ENCODE data around the gene SH3PXD2B. TPM values are rescaled to one million over a fixed set of nuclear protein-coding genes. Genes with fewer than 3 reads are reported as not detected.

The SH3PXD2B gene
- total and polyA plus RNA-seq, 10 of the 15 experiments (the other 5 are each of a cell fraction or from before 2014, with no cell fraction given), result 0.05 to 1.6 (median 0.57) TPM

GRCh38 chr5:172319708-172320441 lies 134.4 kb downstream of the SH3PXD2B start (continued):
- TF ChIP-seq TAF1 (IDR thresholded peaks at IDR 0.05; ENCODE audit: borderline replicate concordance, low read depth, low read length) (0 out of 2 replicates have a peak, but pooled peaks have one; percentile 15), EED (IDR thresholded peaks at IDR 0.05; ENCODE audit: low read depth) (peak; percentile 19; the same call in 1 of the 2 replicates), MTA2 (IDR thresholded peaks at IDR 0.05; ENCODE audit: low read depth) (peak; percentile 21; the same call in 1 of the 2 replicates), POU2F2 (IDR thresholded peaks at IDR 0.05; ENCODE audit: borderline replicate concordance, low read depth, low read length) (0 out of 3 replicates have a peak, but pooled peaks have one; percentile 11), PAX5 (IDR thresholded peaks at IDR 0.05; ENCODE audit: borderline replicate concordance, low read depth, low read length) (no peak), FOXM1 (IDR thresholded peaks at IDR 0.05; ENCODE audit: low read depth, low read length) (peak; percentile 77)

- BruUV-seq (replicated peaks), result no TSS peak
- Histone ChIP-seq H3K36me3 (ENCODE audit: control insufficient read depth in 2 of 2, insufficient read depth in 2 of 2, low read length in 1 of 2) (no peaks in the 10 kb centered on the region), H3K79me2 (ENCODE audit: control insufficient read depth, insufficient read depth, low read length) (no peaks in the 10 kb centered on the region), H4K20me1 (ENCODE audit: control insufficient read depth, insufficient read depth) (no peaks in the 10 kb centered on the region), H2AFZ (ENCODE audit: control insufficient read depth, low read depth, low read length) (peak overlapping the region; percentile 54), H3K4me2 (ENCODE audit: control insufficient read depth, insufficient read depth) (no peak overlapping the region; the same call in 1 of the 2 replicates), H3K9me3 (replicated peaks; ENCODE audit: control insufficient read depth, insufficient read depth, low read length) (no peaks in the 10 kb centered on the region; the same call in 1 of the 3 replicates), H3K27me3 (replicated peaks in 1 of 2; ENCODE audit: control insufficient read depth in 2 of 2, insufficient read depth in 2 of 2, low read length in 1 of 2) (no peaks in the 10 kb centered on the region), H3K27ac (ENCODE audit: control insufficient read depth, insufficient read depth) (peak overlapping the region; percentile 84), H3K4me3 (no peak overlapping the region), H3K9ac (ENCODE audit: control insufficient read depth, insufficient read depth, low read length) (peak overlapping the region; percentile 55), H3K4me1 (ENCODE audit: control insufficient read depth, insufficient read depth, low read length) (peaks cover 52% of the 10 kb centered on the region)
- SMC1A ChIA-PET (ENCODE audit: uncharacterized antibody, unreplicated experiment), result no interaction called here
- no peak for FAIRE-seq
- WGBS (ENCODE audit: insufficient coverage, insufficient replicate concordance, low lambda C conversion rate, missing lambda C conversion rate), result 1% methylated on average over 11 of the region's 11 CpGs
- CTCF ChIA-PET, result interaction anchor here (1.0 to 1.1 kb wide), 2 partner anchors 22 to 50 kb away, joined by 3 read pairs; no protein-coding TSS in a partner anchor
- POLR2A ChIA-PET, result no interaction called here
- in situ Hi-C loops (cut with MboI) (no loop called here), intact Hi-C loops (cut with micrococcal nuclease; ENCODE audit: unreplicated experiment) (loop anchor here (1.0 to 5.0 kb wide), 3 partner anchors 92 to 205 kb away; partner anchors contain the start of gene SH3PXD2B)
- RAD21 ChIA-PET (ENCODE audit: unreplicated experiment), result interaction anchor here (0.6 to 0.7 kb wide), 2 partner anchors 11 to 34 kb away, joined by 3 read pairs; no protein-coding TSS in a partner anchor
- peak; percentile 85 for ATAC-seq
- no peak for DNase-seq (ENCODE audit: low read depth, low spot score)
- no peak for TF ChIP-seq STAT1 (conservative IDR thresholded peaks at IDR 0.05)
- no peak for TF ChIP-seq ELK1 (IDR thresholded peaks at IDR 0.05; ENCODE audit: low read depth, low read length)
- no peak for TF ChIP-seq MXI1 (IDR thresholded peaks at IDR 0.05; ENCODE audit: low read depth, low read length)
- peak in 1 of 2 experiments; percentile 94; a peak in 2 of 4 replicates for TF ChIP-seq SRF (IDR thresholded peaks at IDR 0.05; ENCODE audit: low read depth in 2 of 2, low read length in 2 of 2)
- TF ChIP-seq FOXK2 (IDR thresholded peaks at IDR 0.05), result no peak
- TF ChIP-seq ZBTB4 (CRISPR knock-in tag; IDR thresholded peaks at IDR 0.05), result no peak
- no peak for TF ChIP-seq ZNF274 (IDR thresholded peaks at IDR 0.05; ENCODE audit: insufficient read depth, insufficient read length)
- TF ChIP-seq SREBF1 (IDR thresholded peaks at IDR 0.05; ENCODE audit: low read length), result no peak
- TF ChIP-seq SMC3 (IDR thresholded peaks at IDR 0.05; ENCODE audit: borderline replicate concordance, low read length), result no peak; the same call in none of the 2 replicates
- TF ChIP-seq ZNF217 (IDR thresholded peaks at IDR 0.05), result no peak
- TF ChIP-seq RFX5 (IDR thresholded peaks at IDR 0.05; ENCODE audit: low read depth, low read length), result no peak
These were observed 138.5 kb downstream of the SH3PXD2B start for GRCh38 chr5:172315587-172316493.

Data from GM12878 (cell line).